GM12878 (cell line): Measurements from ENCODE around the gene NLRC5. TPM values are rescaled to one million over a fixed set of nuclear protein-coding genes. Genes with fewer than 3 reads are reported as not detected.

Source experiments
- ATAC-seq: fragments of 200-7000 bp; cut with Tn5 transposase; 3 replicates; pipeline ENCODE4 v1.9.1; 2020; ENCODE audit warnings: mild to moderate bottlenecking, moderate library complexity
- BruUV-seq: library from RNA; stranded (reverse); fragments of 400-500 nt; replicated peaks from 2 replicates; lab custom pipeline; 2021; lab: Mats Ljungman, UMichigan
- CTCF ChIA-PET: fragments of 300-600 bp; sonication (Branson Sonifier 250); formaldehyde crosslinking; extraction: SDS; loops from one replicate; lab custom pipeline; 2021; ENCODE audit warnings: inconsistent platforms; lab: Yijun Ruan, JAX
- POLR2A ChIA-PET: fragments of 350-600 bp; formaldehyde crosslinking; extraction: SDS; loops from one replicate; lab custom pipeline; 2021; ENCODE audit warnings: inconsistent platforms; lab: Charles Lee
- RAD21 ChIA-PET: fragments of 300-600 bp; sonication (Branson Sonifier 250); formaldehyde crosslinking; loops from one replicate; lab custom pipeline; 2023; ENCODE audit warnings: antibody characterized with exemption; ENCODE audit not compliant: unreplicated experiment; lab: Charles Lee
- SMC1A ChIA-PET: fragments of 300-600 bp; sonication (Branson Sonifier 250); formaldehyde crosslinking; loops from one replicate; lab custom pipeline; 2023; ENCODE audit not compliant: unreplicated experiment, uncharacterized antibody; lab: Charles Lee
- DNase-seq: peaks from one replicate; pipeline ENCODE4 v3.0.0-alpha.2; 2011; ENCODE audit warnings: low read depth, low spot score
- FAIRE-seq: peaks from 3 replicates; lab custom pipeline; 2011; peaks lifted over from hg19 to GRCh38; lab: Jason Lieb, UNC
- H2AFZ ChIP-seq: 2 replicates; pipeline ENCODE4 v1.6.0; 2011; ENCODE audit warnings: low read depth, low read length, control low read depth; ENCODE audit not compliant: control insufficient read depth
- H3K27ac ChIP-seq: 2 replicates; pipeline ENCODE4 v1.5.1; 2011; ENCODE audit warnings: control low read depth; ENCODE audit not compliant: control insufficient read depth, insufficient read depth
- H3K27me3 ChIP-seq, 2 experiments: replicated peaks in 1 of 2; 2 replicates each; pipeline versions ENCODE4 v1.6.0 to v1.6.1; 2011; ENCODE audit warnings: low read length in 1 of 2; ENCODE audit not compliant: control insufficient read depth in 2 of 2, insufficient read depth in 2 of 2
- H3K36me3 ChIP-seq, 2 experiments: 2 replicates each; pipeline ENCODE4 v1.5.1; 2011; ENCODE audit warnings: low read length in 1 of 2; ENCODE audit not compliant: control insufficient read depth in 2 of 2, insufficient read depth in 2 of 2
- H3K4me1 ChIP-seq: 2 replicates; pipeline ENCODE4 v1.6.1; 2011; ENCODE audit warnings: mild to moderate bottlenecking, low read length, moderate library complexity, mixed read lengths; ENCODE audit not compliant: control insufficient read depth, insufficient read depth
- H3K4me2 ChIP-seq: 2 replicates; pipeline ENCODE4 v1.6.0; 2011; ENCODE audit warnings: control low read depth; ENCODE audit not compliant: control insufficient read depth, insufficient read depth
- H3K4me3 ChIP-seq: fragments of 200-600 bp; sonication (generic); 2 replicates; pipeline ENCODE4 v1.5.1; 2016
- H3K79me2 ChIP-seq: 2 replicates; pipeline ENCODE4 v1.6.0; 2011; ENCODE audit warnings: low read length; ENCODE audit not compliant: control insufficient read depth, insufficient read depth
- H3K9ac ChIP-seq: 2 replicates; pipeline ENCODE4 v1.8.0; 2011; ENCODE audit warnings: low read length, control low read depth, mixed read lengths; ENCODE audit not compliant: control insufficient read depth, insufficient read depth
- H3K9me3 ChIP-seq: replicated peaks from 3 replicates; pipeline ENCODE4 v1.5.1; 2011; ENCODE audit warnings: mild to moderate bottlenecking, low read length; ENCODE audit not compliant: control insufficient read depth, insufficient read depth
- H4K20me1 ChIP-seq: 2 replicates; pipeline ENCODE4 v1.6.0; 2011; ENCODE audit not compliant: control insufficient read depth, insufficient read depth
- ATF3 ChIP-seq: IDR thresholded peaks from 2 replicates; pipeline ENCODE4 v1.6.1; 2011; ENCODE audit warnings: low read depth, mild to moderate bottlenecking, low read length, moderate library complexity, borderline replicate concordance; ENCODE audit errors: extremely low read depth
- ATF7 ChIP-seq: fragments of 450-650 bp; IDR thresholded peaks from 2 replicates; pipeline ENCODE4 v1.6.1; 2016; ENCODE audit warnings: low read depth, mild to moderate bottlenecking
- EZH2 ChIP-seq: IDR thresholded peaks from 2 replicates; pipeline ENCODE4 v1.6.1; 2012; ENCODE audit warnings: low read depth, mild to moderate bottlenecking, control low read depth, inconsistent platforms, low read length, borderline replicate concordance; ENCODE audit not compliant: control insufficient read depth
- HDAC6 ChIP-seq: fragments of 200-600 bp; sonication (generic); IDR thresholded peaks from one replicate; pipeline ENCODE4 v1.8.0; 2017; ENCODE audit warnings: antibody characterized with exemption; ENCODE audit not compliant: unreplicated experiment
- IKZF2 ChIP-seq, 2 experiments: fragments of 450-650 bp; IDR thresholded peaks; 2 replicates each; pipeline ENCODE4 v1.6.1; 2017; ENCODE audit warnings: mild to moderate bottlenecking in 2 of 2, moderate library complexity in 2 of 2
- MAX ChIP-seq: IDR thresholded peaks from 2 replicates; pipeline ENCODE4 v1.6.1; 2012; ENCODE audit warnings: low read depth, low read length, improper control_type of control experiment
- NFYA ChIP-seq: IDR thresholded peaks from 2 replicates; pipeline ENCODE4 v1.6.1; 2011; ENCODE audit warnings: low read depth, mild to moderate bottlenecking, low read length, improper control_type of control experiment, borderline replicate concordance
- PAX5 ChIP-seq: IDR thresholded peaks from 2 replicates; pipeline ENCODE4 v1.6.1; 2011; ENCODE audit warnings: low read depth, low read length, borderline replicate concordance
- PML ChIP-seq: IDR thresholded peaks from 2 replicates; pipeline ENCODE4 v1.6.1; 2012; ENCODE audit warnings: low read length, inconsistent platforms
- POU2F2 ChIP-seq: IDR thresholded peaks from 3 replicates; pipeline ENCODE4 v1.6.1; 2011; ENCODE audit warnings: low read depth, mild to moderate bottlenecking, low read length, borderline replicate concordance
- SMC3 ChIP-seq: IDR thresholded peaks from 2 replicates; pipeline ENCODE4 v1.6.1; 2011; ENCODE audit warnings: low read length, improper control_type of control experiment, borderline replicate concordance
- USF1 ChIP-seq: IDR thresholded peaks from 2 replicates; pipeline ENCODE4 v1.6.1; 2011; ENCODE audit warnings: borderline replicate concordance, low read depth, mild to moderate bottlenecking, moderate library complexity, mixed read lengths, low read length; ENCODE audit not compliant: insufficient read depth; ENCODE audit errors: extremely low read length
- YBX1 ChIP-seq: fragments of 450-650 bp; IDR thresholded peaks from 2 replicates; pipeline ENCODE4 v1.6.1; 2016; ENCODE audit warnings: antibody characterized with exemption
- ZNF217 ChIP-seq: fragments of 450-650 bp; IDR thresholded peaks from 2 replicates; pipeline ENCODE4 v1.6.1; 2017; ENCODE audit warnings: antibody characterized with exemption, mild to moderate bottlenecking
- ZNF384 ChIP-seq: IDR thresholded peaks from 2 replicates; pipeline ENCODE4 v1.6.1; 2012; ENCODE audit warnings: low read depth, mild to moderate bottlenecking, low read length, improper control_type of control experiment, borderline replicate concordance
- WGBS: methylation state at CpG from one replicate; pipeline ENCODE4 v1.1.6; 2016; ENCODE audit warnings: low lambda C conversion rate; ENCODE audit not compliant: insufficient replicate concordance, insufficient coverage; ENCODE audit errors: missing lambda C conversion rate; 5-methylcytosine and 5-hydroxymethylcytosine counted together
- in situ Hi-C: fragments of 300-500 bp; cut with MboI; formaldehyde crosslinking; loops from 9 replicates; pipeline ENCODE4 v1.14.3; 2018; ENCODE audit warnings: mixed read lengths
- intact Hi-C: fragments of 100-400 bp; cut with micrococcal nuclease; formaldehyde crosslinking; loops from one replicate; pipeline ENCODE4 v1.14.2; 2022; ENCODE audit not compliant: unreplicated experiment
- polyA plus RNA-seq, 11 experiments: library from polyadenylated mRNA; depleted of rRNA in 4 of 11; unstranded in 6 of 11; stranded (reverse) in 5 of 11; fragments of >200 nt; fragmentation: Nextera tagmentation in 4 of 11; fragmentation: Illumina TruSeq in 1 of 11; extraction: Ambion mirVana in 4 of 11; extraction: Trizol in 1 of 11; gene quantifications; 1 replicate in 1 of 11; 2 replicates in 10 of 11; pipeline versions ENCODE4 v1.2.1 to v1.2.3, GENCODE V29; 2011 to 2016; ENCODE audit warnings: inconsistent platforms in 2 of 11, missing spikeins in 2 of 11, low read depth in 1 of 11
- total RNA-seq, 4 experiments: library from RNA; depleted of rRNA in 3 of 4; stranded (reverse); fragments of >200 nt in 3 of 4; fragmentation: Illumina TruSeq in 1 of 4; extraction: Trizol in 1 of 4; gene quantifications; 2 replicates each; pipeline versions ENCODE4 v1.2.1 to v1.2.3, GENCODE V29; 2013 to 2021

The NLRC5 gene
- total and polyA plus RNA-seq, 10 of the 15 experiments (the other 5 are each of a cell fraction or from before 2014, with no cell fraction given) = 13.1 to 105 (median 57.3) TPM

- ChIA-PET RAD21 (interaction anchor here (1.5 to 4.5 kb wide), 4 partner anchors 11 to 71 kb away, joined by 3 to 21 read pairs (median 4); no protein-coding TSS in a partner anchor), CTCF (interaction anchor here (0.7 to 2.2 kb wide), 4 partner anchors 9 to 67 kb away, joined by 3 to 6 read pairs (median 4); no protein-coding TSS in a partner anchor), POLR2A (interaction anchor here (0.6 to 1.9 kb wide), 3 partner anchors 18 to 102 kb away, joined by 4 to 8 read pairs (median 6); no protein-coding TSS in a partner anchor), SMC1A (interaction anchor here (0.7 to 1.5 kb wide), 3 partner anchors 11 to 38 kb away, joined by 3 to 4 read pairs (median 3); no protein-coding TSS in a partner anchor)
- no peaks in the 10 kb centered on the region for H3K79me2 ChIP-seq
- no peak overlapping the region for H3K4me3 ChIP-seq
- ATAC-seq (no peak), FAIRE-seq (no peak), DNase-seq (no peak)
- H3K4me2 ChIP-seq = no peak overlapping the region
- H3K27me3 ChIP-seq = no peaks in the 10 kb centered on the region
- H3K4me1 ChIP-seq = no peaks in the 10 kb centered on the region; the same call in 1 of the 2 replicates
- 100% methylated on average over 6 of the region's 6 CpGs for WGBS
- H3K9ac ChIP-seq = no peak overlapping the region
- no peak overlapping the region for H3K27ac ChIP-seq
- no peaks in the 10 kb centered on the region for H4K20me1 ChIP-seq
- peaks cover 24 to 37% of the 10 kb centered on the region in 2 experiments for H3K36me3 ChIP-seq
- TF ChIP-seq PML = no peak
- 0 out of 3 replicates have a peak, but pooled peaks have one; percentile 8 for TF ChIP-seq POU2F2
- no peak for TF ChIP-seq SMC3
- BruUV-seq = no TSS peak
- no peaks in the 10 kb centered on the region for H3K9me3 ChIP-seq
- in situ Hi-C loops (no loop called here), intact Hi-C loops (no loop called here)
- H2AFZ ChIP-seq = no peak overlapping the region
Observed at GRCh38 chr16:57021757-57022156, 32.4 kb downstream of the NLRC5 start.

GRCh38 chr16:57022445-57022844, 33.1 kb downstream of the NLRC5 start:
- ChIA-PET SMC1A (interaction anchor here (0.8 to 3.0 kb wide), 7 partner anchors 9 to 153 kb away, joined by 3 to 14 read pairs (median 4); no protein-coding TSS in a partner anchor), RAD21 (interaction anchor here (1.3 to 4.5 kb wide), 6 partner anchors 12 to 85 kb away, joined by 3 to 21 read pairs (median 4); no protein-coding TSS in a partner anchor), POLR2A (interaction anchor here (1.5 to 1.9 kb wide), 2 partner anchors 12 to 17 kb away, joined by 5 to 8 read pairs; no protein-coding TSS in a partner anchor), CTCF (interaction anchor here (0.7 to 2.4 kb wide), 8 partner anchors 10 to 68 kb away, joined by 3 to 10 read pairs (median 4); no protein-coding TSS in a partner anchor)
- FAIRE-seq (no peak), ATAC-seq (no peak), DNase-seq (no peak)
- peaks cover 19 to 33% of the 10 kb centered on the region in 2 experiments for H3K36me3 ChIP-seq
- no TSS peak for BruUV-seq
- 89% methylated on average over 7 of the region's 7 CpGs for WGBS
- no peaks in the 10 kb centered on the region for H4K20me1 ChIP-seq
- H3K27me3 ChIP-seq = no peaks in the 10 kb centered on the region
- no peak overlapping the region for H2AFZ ChIP-seq
- no peak overlapping the region for H3K4me2 ChIP-seq
- no peak overlapping the region for H3K9ac ChIP-seq
- no peaks in the 10 kb centered on the region for H3K9me3 ChIP-seq
- intact Hi-C loops (no loop called here), in situ Hi-C loops (no loop called here)
- H3K4me1 ChIP-seq = no peaks in the 10 kb centered on the region; the same call in 1 of the 2 replicates
- H3K4me3 ChIP-seq = no peak overlapping the region
- H3K79me2 ChIP-seq = no peaks in the 10 kb centered on the region
- no peak overlapping the region for H3K27ac ChIP-seq
- no peak for TF ChIP-seq ZNF384
- no peak for TF ChIP-seq ATF3
- no peak for TF ChIP-seq USF1
- no peak for TF ChIP-seq YBX1
- no peak for TF ChIP-seq ATF7
- no peak for TF ChIP-seq ZNF217
- TF ChIP-seq EZH2 = no peak
- TF ChIP-seq NFYA = no peak
- no peak for TF ChIP-seq MAX
- TF ChIP-seq PAX5 = no peak
- no peak for TF ChIP-seq HDAC6
- TF ChIP-seq IKZF2 (IDR thresholded peaks at IDR 0.05) = no peak
